ENCODE results near the gene ROCK2.
"Not testable (repeated sequence)": the region's sequence is repeated elsewhere in the genome, so short reads cannot be mapped to it uniquely, and the experiment has no call there.

ROCK2 gene

GRCh38 chr2:11166476-11166875 is 178.0 kb downstream of the ROCK2 start:
- DNase-seq: no peak

- DNase-seq: not testable (repeated sequence)
Observed at GRCh38 chr2:11165046-11165445, 179.4 kb downstream of the ROCK2 start.

- no peak for DNase-seq
Observed at GRCh38 chr2:11163439-11164317, 180.8 kb downstream of the ROCK2 start.

GRCh38 chr2:11161747-11162146 is 182.7 kb downstream of the ROCK2 start:
- no peak for DNase-seq

- DNase-seq: no peak
Observed at GRCh38 chr2:11160731-11161455, 183.5 kb downstream of the ROCK2 start.

GRCh38 chr2:11160256-11160655 is 184.2 kb downstream of the ROCK2 start:
- DNase-seq: no peak

GRCh38 chr2:11159574-11160170 is 184.8 kb downstream of the ROCK2 start:
- DNase-seq: no peak

GRCh38 chr2:11158916-11159573 is 185.4 kb downstream of the ROCK2 start:
- no peak for DNase-seq

GRCh38 chr2:11157731-11158130 is 186.7 kb downstream of the ROCK2 start:
- no peak for DNase-seq

- peak; percentile 16 for DNase-seq
Observed at GRCh38 chr2:11157296-11157695, 187.1 kb downstream of the ROCK2 start.

- no peak for DNase-seq
Observed at GRCh38 chr2:11156396-11157075, 187.9 kb downstream of the ROCK2 start.

GRCh38 chr2:11155381-11156035 is 188.9 kb downstream of the ROCK2 start, which contains the start of gene SLC66A3:
TSS of gene SLC66A3 (plus strand) at chr2:11155467. CDS start at chr2:11155547, 80 bp downstream.
- peak; percentile 79 for DNase-seq

- DNase-seq: peak; percentile 84
Observed at GRCh38 chr2:11154923-11155380, 189.5 kb downstream of the ROCK2 start.

GRCh38 chr2:11154016-11154922 is 190.2 kb downstream of the ROCK2 start:
- DNase-seq: no peak

GRCh38 chr2:11152591-11152990 is 191.8 kb downstream of the ROCK2 start:
- no peak for DNase-seq

- DNase-seq: no peak
Observed at GRCh38 chr2:11147263-11147662, 197.2 kb downstream of the ROCK2 start.

GRCh38 chr2:11146076-11146475 is 198.4 kb downstream of the ROCK2 start:
- DNase-seq: no peak

- no peak for DNase-seq
Observed at GRCh38 chr2:11145350-11145749, 199.1 kb downstream of the ROCK2 start.

- no peak for DNase-seq
Observed at GRCh38 chr2:11144738-11145079, 199.7 kb downstream of the ROCK2 start.

- DNase-seq: no peak
Observed at GRCh38 chr2:11144077-11144737, 200.2 kb downstream of the ROCK2 start.
